IgD-negative memory B cell (primary cell): Measurements from ENCODE around the gene ZCRB1. TPM values are rescaled to one million over a fixed set of nuclear protein-coding genes. Genes with fewer than 3 reads are reported as not detected.

ENCODE experiments used
- H3K27ac Mint-ChIP-seq, 3 donors: one replicate each; pipeline ENCODE4 v1.8.0; 2020 to 2022; ENCODE audit warnings: mild to moderate bottlenecking in 3 of 3, mixed read lengths in 3 of 3, moderate library complexity in 1 of 3
- H3K27me3 Mint-ChIP-seq: one replicate; pipeline ENCODE4 v1.8.0; 2021; ENCODE audit warnings: mixed read lengths
- H3K36me3 Mint-ChIP-seq: one replicate; pipeline ENCODE4 v1.8.0; 2020; ENCODE audit warnings: mild to moderate bottlenecking, mixed read lengths
- H3K4me1 Mint-ChIP-seq, 3 donors: one replicate each; pipeline ENCODE4 v1.8.0; 2020 to 2022; ENCODE audit warnings: mixed read lengths in 3 of 3, mild to moderate bottlenecking in 1 of 3
- H3K4me3 Mint-ChIP-seq, 4 donors: one replicate each; pipeline ENCODE4 v1.8.0; 2020 to 2022; ENCODE audit warnings: mild to moderate bottlenecking in 4 of 4, mixed read lengths in 4 of 4, moderate library complexity in 3 of 4
- H3K9me3 Mint-ChIP-seq, 3 donors: one replicate each; pipeline ENCODE4 v1.8.0; 2020 to 2021; ENCODE audit warnings: mixed read lengths in 3 of 3, mild to moderate bottlenecking in 1 of 3
- polyA plus RNA-seq: library from polyadenylated mRNA; unstranded; fragments of 300-500 nt; fragmentation: Illumina TruSeq; gene quantifications from one replicate; pipeline ENCODE4 v1.2.3, GENCODE V29; 2021

ZCRB1 gene
- polyA plus RNA-seq, 1 donor from 2014 or later = 93.5 TPM

DNA sequence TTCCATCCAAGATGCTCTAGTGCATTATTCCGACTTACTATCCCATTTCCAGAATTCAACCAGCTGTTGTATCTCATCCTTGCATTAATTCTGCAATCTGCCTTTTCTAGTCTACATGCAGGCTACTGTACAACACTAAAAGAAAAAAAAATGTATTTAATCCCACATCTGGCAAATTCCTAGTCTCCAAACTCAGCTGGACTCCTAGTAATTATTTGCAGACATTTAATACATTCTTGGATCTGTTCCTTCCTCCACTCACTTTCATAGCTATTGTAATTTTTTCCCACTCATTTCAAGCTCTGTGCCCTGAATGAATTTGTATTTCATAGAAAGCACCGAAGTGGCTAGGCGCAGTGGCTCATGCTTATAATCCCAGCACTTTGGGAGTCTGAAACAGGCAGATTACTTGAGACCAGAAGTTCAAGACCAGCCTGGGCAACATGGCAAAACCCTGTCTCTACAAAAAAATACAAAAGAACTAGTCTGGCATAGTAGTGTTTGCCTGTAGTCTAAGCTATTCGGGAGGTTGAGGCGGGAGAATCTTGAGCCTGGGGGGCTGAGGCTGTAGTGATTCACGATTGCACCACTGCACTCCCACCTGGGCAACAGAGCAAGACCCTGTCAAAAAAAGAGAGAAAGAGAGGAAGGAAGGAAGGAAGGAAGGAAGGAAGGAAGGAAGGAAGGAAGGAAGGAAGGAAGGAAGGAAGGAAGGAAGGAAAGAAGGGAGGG lies 48.3 kb downstream of the ZCRB1 start:
- H3K9me3 Mint-ChIP-seq = peaks cover 0 to 2% (median 1%) of the 10 kb centered on the region in 3 donors
- H3K27me3 Mint-ChIP-seq = peaks cover 2% of the 10 kb centered on the region
- H3K4me3 Mint-ChIP-seq = peak overlapping the region in 1 of 4 donors; percentile 6
- H3K36me3 Mint-ChIP-seq = peaks cover 4% of the 10 kb centered on the region
- H3K27ac Mint-ChIP-seq = peak overlapping the region in 1 of 3 donors; percentile 69
- no peaks in the 10 kb centered on the region for H3K4me1 Mint-ChIP-seq

DNA sequence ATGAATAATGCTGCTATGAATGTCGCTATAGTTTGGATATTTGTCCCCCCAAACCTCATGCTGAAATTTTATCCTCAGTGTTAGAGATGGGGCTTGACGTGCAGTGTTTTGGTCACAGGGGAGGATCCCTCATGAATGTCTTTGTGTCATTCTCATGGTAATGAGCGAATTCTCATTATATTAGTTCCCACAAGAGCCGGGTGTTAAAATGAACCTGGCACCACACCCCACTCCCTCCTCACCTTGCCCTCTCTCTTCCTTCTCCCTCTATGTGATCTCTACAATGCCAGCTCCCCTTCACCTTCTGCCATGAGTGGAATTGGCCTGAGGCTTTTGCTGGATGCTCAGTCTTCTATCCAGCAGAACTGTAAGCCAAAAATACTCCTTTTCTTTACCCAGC lies 50.4 kb downstream of the ZCRB1 start:
- Mint-ChIP-seq H3K27ac (no peak overlapping the region), H3K9me3 (peaks cover 0 to 3% (median 1%) of the 10 kb centered on the region in 3 donors), H3K4me1 (no peaks in the 10 kb centered on the region), H3K4me3 (no peak overlapping the region), H3K36me3 (peaks cover 4% of the 10 kb centered on the region), H3K27me3 (peaks cover 4% of the 10 kb centered on the region)

DNA sequence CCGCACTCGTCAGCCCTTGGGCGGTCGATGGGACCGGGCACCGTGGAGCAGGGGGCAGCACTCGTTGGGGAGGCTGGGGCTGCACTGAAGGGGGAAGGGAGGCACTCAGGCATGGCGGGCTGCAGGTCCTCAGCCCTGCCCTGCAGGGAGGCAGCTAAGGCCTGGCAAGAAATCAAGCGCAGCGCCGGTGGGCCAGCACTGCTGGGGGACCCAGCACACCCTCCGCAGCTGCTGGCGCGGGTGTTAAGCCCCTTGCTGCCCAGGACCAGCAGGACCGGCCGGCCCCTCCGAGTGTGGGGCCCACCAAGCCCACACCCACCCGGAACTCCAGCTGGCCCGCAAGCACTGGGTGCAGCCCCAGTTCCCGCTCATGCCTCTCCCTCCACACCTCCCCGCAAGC lies 52.2 kb downstream of the ZCRB1 start:
- H3K4me1 Mint-ChIP-seq = peaks cover 0 to 1% (median 0%) of the 10 kb centered on the region in 3 donors
- no peak overlapping the region for H3K4me3 Mint-ChIP-seq
- H3K27ac Mint-ChIP-seq = no peak overlapping the region
- H3K27me3 Mint-ChIP-seq = peaks cover 4% of the 10 kb centered on the region
- peaks cover 1 to 3% (median 2%) of the 10 kb centered on the region in 3 donors for H3K9me3 Mint-ChIP-seq
- peaks cover 6% of the 10 kb centered on the region for H3K36me3 Mint-ChIP-seq

DNA sequence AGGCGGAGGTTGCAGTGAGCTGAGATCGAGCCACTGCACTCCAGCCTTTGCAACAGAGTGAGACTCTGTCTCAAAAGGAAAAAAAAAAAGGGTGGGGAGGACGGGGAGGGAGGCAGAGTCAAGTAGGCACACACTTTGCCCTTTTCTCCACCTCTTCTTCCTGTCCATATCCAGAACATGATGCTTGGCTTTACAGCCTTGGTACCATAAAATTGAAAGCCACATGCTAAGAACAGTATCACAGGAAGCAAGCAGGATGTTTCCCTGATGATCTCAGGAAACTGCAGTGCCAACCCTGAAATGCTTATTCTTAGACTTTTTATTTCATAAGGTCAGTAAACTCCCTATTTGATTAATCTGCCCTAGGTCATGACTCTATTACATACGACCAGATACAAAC lies 55.3 kb downstream of the ZCRB1 start:
- Mint-ChIP-seq H3K27me3 (peaks cover 2% of the 10 kb centered on the region), H3K36me3 (peaks cover 4% of the 10 kb centered on the region), H3K27ac (no peak overlapping the region), H3K9me3 (peaks cover 1 to 3% (median 2%) of the 10 kb centered on the region in 3 donors), H3K4me1 (peaks cover 0 to 3% (median 0%) of the 10 kb centered on the region in 3 donors), H3K4me3 (no peak overlapping the region)

DNA sequence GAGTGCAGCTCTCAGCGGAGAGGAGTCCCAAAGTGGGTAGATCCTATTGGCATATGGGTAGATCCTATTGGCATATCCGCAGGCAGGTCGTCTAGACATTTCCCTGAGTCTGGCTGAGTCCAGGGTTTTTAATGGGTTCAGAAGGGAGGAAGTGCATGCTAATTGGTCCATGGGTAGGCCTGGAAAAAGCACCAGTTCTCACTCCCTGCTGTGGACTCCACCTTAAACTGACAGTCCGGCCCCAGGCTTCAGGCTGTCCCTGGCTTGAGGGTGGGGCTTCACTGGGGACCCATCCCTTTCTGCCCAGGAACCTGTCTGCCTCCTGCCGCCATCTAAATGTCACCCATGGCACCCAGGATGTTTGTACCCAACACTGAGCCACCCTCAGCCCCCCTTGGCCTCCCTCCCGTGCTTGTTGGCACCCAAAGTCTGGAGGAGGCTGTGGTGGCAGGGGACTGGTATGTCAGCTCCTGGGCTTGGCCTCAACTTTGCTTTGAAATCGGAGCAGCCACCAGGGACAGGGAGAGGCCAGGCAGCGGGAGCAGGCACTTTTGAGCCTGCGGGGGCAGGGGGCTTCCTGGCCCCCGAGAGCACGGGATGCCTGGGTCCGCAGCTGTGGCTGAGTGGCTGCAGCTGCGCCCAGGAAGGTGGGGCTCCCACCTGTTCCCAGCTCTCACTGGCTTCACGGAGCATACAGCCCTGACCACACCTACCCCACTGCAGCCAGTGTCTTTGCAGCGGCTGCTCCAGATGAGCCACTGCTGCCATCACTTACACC lies 58.3 kb downstream of the ZCRB1 start:
- Mint-ChIP-seq H3K27me3 (peaks cover 2% of the 10 kb centered on the region), H3K27ac (no peak overlapping the region), H3K4me1 (peaks cover 0 to 3% (median 0%) of the 10 kb centered on the region in 3 donors), H3K36me3 (peaks cover 2% of the 10 kb centered on the region), H3K4me3 (no peak overlapping the region), H3K9me3 (peaks cover under 1 to 2% (median 1%) of the 10 kb centered on the region in 3 donors)

DNA sequence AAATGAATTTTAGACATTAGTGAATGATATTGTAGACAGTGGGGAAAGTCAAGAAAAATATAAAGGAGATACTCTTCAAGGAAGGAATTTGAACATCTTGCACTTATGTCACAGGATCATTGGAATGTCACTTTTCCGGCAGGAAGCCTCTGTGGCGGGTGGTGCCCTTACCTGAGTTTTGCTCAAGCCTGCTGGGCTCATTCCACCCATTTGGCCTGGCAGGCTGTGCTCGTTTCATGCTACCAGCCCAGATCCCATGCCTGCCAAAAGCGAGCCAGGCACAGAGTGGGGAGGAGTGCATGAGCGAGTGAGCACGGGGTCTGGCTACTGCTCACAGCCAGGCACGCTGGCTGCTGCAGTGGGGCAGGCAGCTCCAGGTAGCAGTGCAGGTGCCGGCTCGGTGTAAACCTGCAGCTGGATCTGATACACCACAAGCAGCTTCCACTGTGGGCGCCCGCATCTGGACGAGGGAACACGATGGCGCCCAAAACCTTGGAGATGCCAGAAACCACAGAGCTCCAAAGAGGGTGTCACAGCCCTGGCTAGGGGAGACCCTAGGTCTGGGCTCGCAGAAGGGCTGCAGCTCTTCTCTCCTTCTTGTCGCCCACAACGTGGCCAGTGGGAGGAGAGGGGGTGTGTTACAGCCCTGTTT lies 59.2 kb downstream of the ZCRB1 start:
- Mint-ChIP-seq H3K27ac (no peak overlapping the region), H3K4me1 (peaks cover 0 to 3% (median 0%) of the 10 kb centered on the region in 3 donors), H3K27me3 (peaks cover 2% of the 10 kb centered on the region), H3K4me3 (peak overlapping the region in 1 of 4 donors; percentile 19), H3K9me3 (peaks cover 0 to 2% (median 0%) of the 10 kb centered on the region in 3 donors), H3K36me3 (peaks cover 2% of the 10 kb centered on the region)

DNA sequence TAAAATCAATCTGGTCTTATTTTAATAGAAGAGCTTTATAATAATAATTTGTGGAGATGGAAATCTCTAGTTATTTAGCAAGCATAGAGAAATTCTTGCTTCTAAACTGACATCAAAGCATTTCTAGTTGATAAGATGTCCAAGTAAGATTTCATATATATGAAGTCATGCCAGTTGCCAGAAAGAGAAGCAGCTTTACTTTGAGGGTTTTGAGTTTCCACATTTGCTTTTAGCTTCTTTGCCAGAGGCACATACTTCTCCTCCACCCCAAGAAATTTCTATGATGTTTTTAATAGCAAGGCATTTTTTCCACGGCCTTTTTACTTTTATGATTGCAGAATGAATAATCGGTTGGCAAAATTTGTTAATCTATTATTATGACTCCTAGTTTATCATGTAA lies 63.6 kb downstream of the ZCRB1 start:
- no peaks in the 10 kb centered on the region for H3K9me3 Mint-ChIP-seq
- H3K27me3 Mint-ChIP-seq = no peaks in the 10 kb centered on the region
- H3K4me3 Mint-ChIP-seq = no peak overlapping the region
- peaks cover 0 to 4% (median 0%) of the 10 kb centered on the region in 3 donors for H3K4me1 Mint-ChIP-seq
- H3K36me3 Mint-ChIP-seq = peaks cover 3% of the 10 kb centered on the region
- no peak overlapping the region for H3K27ac Mint-ChIP-seq

Other genes starting within 250 kb of the ZCRB1 start
- gene GXYLT1, start 181.2 kb downstream of the ZCRB1 start, polyA plus RNA-seq = 5.1 TPM
- 20.1 TPM for gene YAF2, start 87.8 kb downstream of the ZCRB1 start, polyA plus RNA-seq
- gene PPHLN1, start 73 bp upstream of the ZCRB1 start, polyA plus RNA-seq = 114 TPM